K562 (cell line): ENCODE measurements around the gene MDFIC. TPM values are rescaled to one million over a fixed set of nuclear protein-coding genes. Genes with fewer than 3 reads are reported as not detected.

Experiments
- ATAC-seq: fragments of 200-7000 bp; cut with Tn5 transposase; 3 replicates; pipeline ENCODE4 v1.9.1; 2020; ENCODE audit warnings: moderate library complexity
- BruUV-seq: library from RNA; stranded (reverse); fragments of 400-500 nt; replicated peaks from 2 replicates; lab custom pipeline; 2021; lab: Mats Ljungman, UMichigan
- CTCF ChIA-PET: fragments of 300-600 bp; formaldehyde crosslinking; extraction: SDS; loops from one replicate; lab custom pipeline; 2021; ENCODE audit warnings: low intra/inter-chr PET ratio; lab: Yijun Ruan, JAX
- POLR2A ChIA-PET: fragments of 300-600, 350-650 bp; sonication (Branson Sonifier 250); formaldehyde crosslinking; extraction: SDS; loops from one replicate; lab custom pipeline; 2021; ENCODE audit warnings: antibody characterized with exemption, inconsistent platforms; lab: Yijun Ruan, JAX
- DNase-seq, 4 experiments: peaks; one replicate each; pipeline versions ENCODE4 v3.0.0 to v3.0.0-alpha.2; 2011 to 2018; ENCODE audit warnings: low spot score in 3 of 4, mixed read lengths in 3 of 4; ENCODE audit errors: extremely low read depth in 1 of 4
- FAIRE-seq: peaks from 2 replicates; lab custom pipeline; 2011; peaks lifted over from hg19 to GRCh38; lab: Jason Lieb, UNC
- H2AFZ ChIP-seq: 2 replicates; pipeline ENCODE4 v1.6.0; 2011; ENCODE audit warnings: low read depth, low read length, control low read depth, inconsistent platforms
- H3K27ac ChIP-seq: fragments of 200-600 bp; 3 replicates; pipeline ENCODE4 v1.8.0; 2011; ENCODE audit warnings: low read depth, mild to moderate bottlenecking, control low read depth, inconsistent platforms, low read length, moderate library complexity, mixed read lengths; ENCODE audit errors: extremely low read depth
- H3K27me3 ChIP-seq, 2 experiments: fragments of 300-600 bp in 1 of 2; 2 replicates in 1 of 2; 3 replicates in 1 of 2; pipeline versions ENCODE4 v1.6.0 to v1.8.0; 2011; ENCODE audit warnings: inconsistent platforms in 2 of 2, low read length in 2 of 2, mild to moderate bottlenecking in 1 of 2, mixed read lengths in 1 of 2, moderate library complexity in 1 of 2; ENCODE audit not compliant: control insufficient read depth in 2 of 2, insufficient read depth in 2 of 2
- H3K36me3 ChIP-seq: fragments of 300-600 bp; 3 replicates; pipeline ENCODE4 v1.8.0; 2011; ENCODE audit warnings: mild to moderate bottlenecking, low read length, inconsistent platforms; ENCODE audit not compliant: control insufficient read depth, insufficient read depth
- H3K4me1 ChIP-seq, 2 experiments: fragments of 200-600 bp in 1 of 2; replicated peaks in 1 of 2; 2 replicates in 1 of 2; 3 replicates in 1 of 2; pipeline versions ENCODE4 v1.5.1 to v1.8.0; 2011; ENCODE audit warnings: inconsistent platforms in 2 of 2, low read length in 2 of 2, mild to moderate bottlenecking in 1 of 2, mixed read lengths in 1 of 2, moderate library complexity in 1 of 2; ENCODE audit not compliant: control insufficient read depth in 2 of 2, insufficient read depth in 2 of 2
- H3K4me2 ChIP-seq: 2 replicates; pipeline ENCODE4 v1.6.1; 2011; ENCODE audit warnings: low read length, control low read depth, inconsistent platforms, mixed read lengths; ENCODE audit not compliant: insufficient read depth
- H3K4me3 ChIP-seq: fragments of 200-600 bp; sonication (generic), shearing (Covaris generic); 2 replicates; pipeline ENCODE4 v1.5.1; 2016; ENCODE audit warnings: control low read depth, inconsistent platforms
- H3K79me2 ChIP-seq: fragments of 200-600 bp; 3 replicates; pipeline ENCODE4 v1.8.0; 2011; ENCODE audit warnings: low read length, inconsistent platforms; ENCODE audit not compliant: control insufficient read depth, insufficient read depth
- H3K9ac ChIP-seq, 2 experiments: 2 replicates each; pipeline versions ENCODE4 v1.6.0 to v1.6.1; 2011; ENCODE audit warnings: low read depth in 2 of 2, low read length in 2 of 2, control low read depth in 1 of 2, inconsistent platforms in 1 of 2, mild to moderate bottlenecking in 1 of 2, mixed read lengths in 1 of 2; ENCODE audit not compliant: insufficient read depth in 1 of 2
- H3K9me1 ChIP-seq: one replicate; pipeline ENCODE4 v1.6.0; 2011; ENCODE audit warnings: inconsistent platforms, mild to moderate bottlenecking, low read length, moderate library complexity; ENCODE audit not compliant: control insufficient read depth, insufficient read depth
- H3K9me3 ChIP-seq: replicated peaks from 2 replicates; pipeline ENCODE4 v1.5.1; 2011; ENCODE audit warnings: low read depth, low read length, inconsistent platforms; ENCODE audit not compliant: control insufficient read depth, insufficient read depth
- H4K20me1 ChIP-seq: replicated peaks from 2 replicates; pipeline ENCODE4 v1.6.1; 2011; ENCODE audit warnings: low read length, inconsistent platforms, mixed read lengths; ENCODE audit not compliant: control insufficient read depth, insufficient read depth
- CBX2 ChIP-seq: fragments of 200-600 bp; sonication (generic); IDR thresholded peaks from one replicate; pipeline ENCODE4 v1.6.1; 2012; ENCODE audit warnings: mild to moderate bottlenecking, low read length, inconsistent platforms; ENCODE audit not compliant: insufficient read depth, poor library complexity, severe bottlenecking
- GABPB2 ChIP-seq: fragments of 250-450 bp; sonication (Bioruptor Pico); conservative IDR thresholded peaks from 2 replicates; pipeline ENCODE4 v1.5.1; 2021; ENCODE audit warnings: mild to moderate bottlenecking
- GATA2 ChIP-seq: sonication (generic); formaldehyde crosslinking; IDR thresholded peaks from 2 replicates; pipeline ENCODE4 v1.4.0; 2020; ENCODE audit warnings: mild to moderate bottlenecking, missing genetic modification reagents
- GATAD2B ChIP-seq: fragments of 450-650 bp; IDR thresholded peaks from 2 replicates; pipeline ENCODE4 v1.6.1; 2017; ENCODE audit warnings: mild to moderate bottlenecking, borderline replicate concordance
- RCOR1 ChIP-seq, 2 experiments: IDR thresholded peaks; 2 replicates each; pipeline ENCODE4 v1.6.1; 2012; ENCODE audit warnings: low read depth in 2 of 2, low read length in 2 of 2, borderline replicate concordance in 1 of 2, improper control_type of control experiment in 1 of 2
- RUNX1 ChIP-seq: sonication (generic); IDR thresholded peaks from 2 replicates; pipeline ENCODE4 v1.6.1; 2016; ENCODE audit warnings: antibody characterized with exemption, low read depth
- ZNF3 ChIP-seq: fragments of 250-450 bp; sonication (Bioruptor Pico); IDR thresholded peaks from 2 replicates; pipeline ENCODE4 v1.5.0; 2021; ENCODE audit warnings: mild to moderate bottlenecking, moderate library complexity
- WGBS: fragments of 100-300 bp; shearing (Covaris generic); methylation state at CpG from one replicate; pipeline ENCODE4 v1.1.6; 2016; ENCODE audit warnings: low coverage, mixed read lengths; ENCODE audit not compliant: insufficient coverage; ENCODE audit errors: missing lambda C conversion rate; 5-methylcytosine and 5-hydroxymethylcytosine counted together
- in situ Hi-C: fragments of 300-500 bp; cut with MboI; formaldehyde crosslinking; loops from 4 replicates; pipeline ENCODE4 v1.15.0; 2018; ENCODE audit warnings: inconsistent platforms, mixed read lengths
- intact Hi-C: fragments of 100-400 bp; cut with micrococcal nuclease; formaldehyde crosslinking; loops from 2 replicates; pipeline ENCODE4 v1.14.2; 2022
- polyA plus RNA-seq, 8 experiments: library from polyadenylated mRNA; depleted of rRNA in 4 of 8; stranded (reverse) in 5 of 8; unstranded in 3 of 8; fragments of >200 nt; fragmentation: Nextera tagmentation in 2 of 8; fragmentation: Illumina TruSeq in 1 of 8; extraction: Ambion mirVana in 2 of 8; extraction: Trizol in 1 of 8; gene quantifications; 2 replicates each; pipeline versions ENCODE4 v1.2.1 to v1.2.3, GENCODE V29; 2011 to 2014; ENCODE audit warnings: inconsistent platforms in 1 of 8, missing spikeins in 1 of 8
- total RNA-seq, 7 experiments: library from RNA; depleted of rRNA in 6 of 7; stranded (reverse); fragments of >200 nt in 6 of 7; fragmentation: Illumina TruSeq in 2 of 7; extraction: Trizol in 2 of 7; gene quantifications; 2 replicates each; pipeline versions ENCODE4 v1.2.1 to v1.2.3, GENCODE V29; 2011 to 2021; ENCODE audit warnings: low replicate concordance in 1 of 7

MDFIC gene
- total and polyA plus RNA-seq, 9 of the 15 experiments (the other 6 are each of a cell fraction or from before 2014, with no cell fraction given), result 0.13 to 0.24 TPM; not detected in 7

DNA sequence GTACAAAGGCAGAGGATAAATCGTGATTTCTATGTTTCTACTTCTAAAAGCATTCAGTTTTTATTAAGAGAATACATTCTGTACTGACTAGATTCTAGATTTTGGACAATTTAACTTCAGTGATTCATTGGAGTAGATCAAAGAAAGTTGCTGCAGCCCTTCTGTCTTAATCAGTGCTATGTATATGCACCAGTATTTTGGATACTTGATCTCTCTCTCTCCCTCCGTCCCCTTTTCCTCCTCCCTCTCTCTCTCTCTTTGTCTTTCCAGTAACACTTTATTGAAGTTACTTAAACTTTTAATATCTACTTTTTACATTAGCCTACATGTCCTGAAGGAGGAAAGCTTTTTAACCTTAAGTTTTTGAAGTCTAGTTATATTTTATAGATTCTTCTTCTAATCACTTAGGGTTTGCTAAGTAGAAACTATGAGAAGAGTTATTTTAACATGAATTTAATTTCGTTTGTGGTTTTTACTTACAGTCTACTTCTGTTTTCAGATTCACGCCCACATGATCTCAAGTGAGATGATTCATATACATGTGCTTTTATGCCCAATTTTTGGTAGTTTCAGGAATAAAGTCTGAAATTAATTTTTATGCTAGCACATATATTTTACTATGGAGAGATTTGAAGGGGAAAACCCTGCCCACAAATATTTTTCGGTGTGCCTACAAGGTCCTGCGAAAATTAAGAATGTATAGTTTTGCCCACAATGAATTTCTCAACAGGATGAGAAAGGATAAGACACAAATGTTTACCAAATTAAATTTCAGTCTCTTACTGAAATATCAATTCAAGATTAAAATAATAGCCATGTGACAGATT is 9.1 kb downstream of the MDFIC start:
- in situ Hi-C loops, result no loop called here
- H3K27me3 ChIP-seq, result no peaks in the 10 kb centered on the region
- 0% methylated on average over 6 of the region's 6 CpGs for WGBS
- H2AFZ ChIP-seq, result no peak overlapping the region
- intact Hi-C loops, result no loop called here
- no peak overlapping the region for H3K4me3 ChIP-seq
- TF ChIP-seq GATA2 (CRISPR knock-in tag), result no peak
- no peak for TF ChIP-seq RCOR1 (IDR thresholded peaks at IDR 0.05; ENCODE audit: borderline replicate concordance in 1 of 2, low read depth in 2 of 2, low read length in 2 of 2)
- TF ChIP-seq GATAD2B, result no peak
- no peak for TF ChIP-seq RUNX1
- no peak for TF ChIP-seq CBX2
- TF ChIP-seq GABPB2, result no peak
- TF ChIP-seq ZNF3 (CRISPR knock-in tag), result no peak
- H3K4me1 ChIP-seq, result no peaks in the 10 kb centered on the region
- POLR2A ChIA-PET, result no interaction called here
- H3K27ac ChIP-seq, result no peak overlapping the region
- CTCF ChIA-PET, result no interaction called here
- H3K36me3 ChIP-seq, result no peaks in the 10 kb centered on the region
- H3K9me3 ChIP-seq, result no peaks in the 10 kb centered on the region; the same call in 1 of the 2 replicates
- no peaks in the 10 kb centered on the region for H3K9me1 ChIP-seq
- DNase-seq (no peak), ATAC-seq (no peak), FAIRE-seq (no peak)
- H3K79me2 ChIP-seq, result no peaks in the 10 kb centered on the region
- H4K20me1 ChIP-seq, result no peaks in the 10 kb centered on the region
- no peak overlapping the region for H3K9ac ChIP-seq
- no TSS peak for BruUV-seq
- H3K4me2 ChIP-seq, result no peak overlapping the region
